ENCODE data around the gene PRPF39. TPM values are rescaled to one million over a fixed set of nuclear protein-coding genes. Genes with fewer than 3 reads are reported as not detected.

Gene PRPF39
- total RNA-seq, 4 donors from 2014 or later, result 11.7 to 33.6 (median 16.8) TPM

DNA sequence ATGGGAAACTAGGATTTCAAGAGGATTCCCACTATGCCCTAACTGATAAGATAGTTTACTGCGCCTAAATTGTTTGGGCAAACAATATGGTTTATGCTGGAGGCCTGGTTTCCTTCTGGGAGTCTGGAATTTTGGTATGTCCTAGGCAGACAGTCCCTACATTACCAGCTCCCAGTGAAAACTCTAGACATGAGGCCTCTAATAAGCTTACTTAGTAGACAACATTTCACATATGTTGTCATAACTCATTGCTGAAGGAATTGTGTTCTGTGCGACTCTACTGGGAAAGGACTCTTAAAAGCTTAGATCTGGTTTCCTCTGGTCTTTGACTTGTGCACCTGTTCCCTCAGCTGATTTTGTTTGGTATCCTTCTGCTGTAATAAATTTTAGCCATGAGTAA, 18.0 kb upstream of the PRPF39 start:
- Histone ChIP-seq H3K27ac (replicated peaks in 1 of 4) (peak overlapping the region in 2 of 4 donors; percentile 48 to 49), H3K36me3 (peaks cover 0 to 17% (median 6%) of the 10 kb centered on the region in 4 donors), H3K27me3 (no peaks in the 10 kb centered on the region), H3K9me3 (no peaks in the 10 kb centered on the region), H3K4me1 (peaks cover 6 to 18% (median 15%) of the 10 kb centered on the region in 4 donors), H3K4me3 (no peak overlapping the region)
- 45% methylated on average over 2 of the region's 2 CpGs for WGBS
- intact Hi-C loops (cut with DNase I), result no loop called here
- no peak for DNase-seq (ENCODE audit: extremely low spot score)
- TF ChIP-seq EP300 (IDR thresholded peaks at IDR 0.05), result no peak
- no peak for TF ChIP-seq POLR2A (IDR thresholded peaks at IDR 0.05; ENCODE audit: low read depth)
- TF ChIP-seq, protein P1, sequence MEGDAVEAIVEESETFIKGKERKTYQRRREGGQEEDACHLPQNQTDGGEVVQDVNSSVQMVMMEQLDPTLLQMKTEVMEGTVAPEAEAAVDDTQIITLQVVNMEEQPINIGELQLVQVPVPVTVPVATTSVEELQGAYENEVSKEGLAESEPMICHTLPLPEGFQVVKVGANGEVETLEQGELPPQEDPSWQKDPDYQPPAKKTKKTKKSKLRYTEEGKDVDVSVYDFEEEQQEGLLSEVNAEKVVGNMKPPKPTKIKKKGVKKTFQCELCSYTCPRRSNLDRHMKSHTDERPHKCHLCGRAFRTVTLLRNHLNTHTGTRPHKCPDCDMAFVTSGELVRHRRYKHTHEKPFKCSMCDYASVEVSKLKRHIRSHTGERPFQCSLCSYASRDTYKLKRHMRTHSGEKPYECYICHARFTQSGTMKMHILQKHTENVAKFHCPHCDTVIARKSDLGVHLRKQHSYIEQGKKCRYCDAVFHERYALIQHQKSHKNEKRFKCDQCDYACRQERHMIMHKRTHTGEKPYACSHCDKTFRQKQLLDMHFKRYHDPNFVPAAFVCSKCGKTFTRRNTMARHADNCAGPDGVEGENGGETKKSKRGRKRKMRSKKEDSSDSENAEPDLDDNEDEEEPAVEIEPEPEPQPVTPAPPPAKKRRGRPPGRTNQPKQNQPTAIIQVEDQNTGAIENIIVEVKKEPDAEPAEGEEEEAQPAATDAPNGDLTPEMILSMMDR (IDR thresholded peaks at IDR 0.05), result no peak
- no peak for TF ChIP-seq POLR2AphosphoS5 (IDR thresholded peaks at IDR 0.05)

DNA sequence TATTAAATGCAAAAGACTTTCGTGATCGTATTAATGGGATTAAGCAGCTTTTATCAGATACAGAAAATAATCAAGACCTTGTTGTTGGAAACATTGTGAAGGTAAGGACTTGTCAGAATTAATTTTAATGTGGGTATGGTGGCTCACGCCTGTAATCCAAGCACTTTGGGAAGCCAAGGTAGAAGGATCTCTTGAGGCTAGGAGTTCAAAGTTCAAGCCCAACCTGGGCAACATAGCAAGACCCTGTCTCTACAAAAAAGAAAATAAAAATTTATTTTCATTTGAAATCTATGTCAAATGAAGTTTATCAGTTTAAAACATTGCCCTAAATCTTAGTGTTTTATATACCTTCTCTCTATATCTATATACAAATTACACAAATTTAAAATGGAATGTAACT, 17.2 kb upstream of the PRPF39 start:
- no peaks in the 10 kb centered on the region for H3K9me3 ChIP-seq
- intact Hi-C loops (cut with DNase I), result no loop called here
- H3K27me3 ChIP-seq, result no peaks in the 10 kb centered on the region
- peaks cover 6 to 18% (median 15%) of the 10 kb centered on the region in 4 donors for H3K4me1 ChIP-seq
- H3K27ac ChIP-seq (replicated peaks in 1 of 4), result no peak overlapping the region
- DNase-seq (ENCODE audit: extremely low spot score), result no peak
- H3K4me3 ChIP-seq, result no peak overlapping the region
- H3K36me3 ChIP-seq, result peaks cover 0 to 17% (median 8%) of the 10 kb centered on the region in 4 donors
- no peak for TF ChIP-seq POLR2AphosphoS5 (IDR thresholded peaks at IDR 0.05)
- TF ChIP-seq, protein P1 (IDR thresholded peaks at IDR 0.05), result no peak
- TF ChIP-seq EP300 (IDR thresholded peaks at IDR 0.05), result no peak
- TF ChIP-seq POLR2A (IDR thresholded peaks at IDR 0.05; ENCODE audit: low read depth), result no peak
- WGBS, result 93% methylated on average over 3 of the region's 3 CpGs

DNA sequence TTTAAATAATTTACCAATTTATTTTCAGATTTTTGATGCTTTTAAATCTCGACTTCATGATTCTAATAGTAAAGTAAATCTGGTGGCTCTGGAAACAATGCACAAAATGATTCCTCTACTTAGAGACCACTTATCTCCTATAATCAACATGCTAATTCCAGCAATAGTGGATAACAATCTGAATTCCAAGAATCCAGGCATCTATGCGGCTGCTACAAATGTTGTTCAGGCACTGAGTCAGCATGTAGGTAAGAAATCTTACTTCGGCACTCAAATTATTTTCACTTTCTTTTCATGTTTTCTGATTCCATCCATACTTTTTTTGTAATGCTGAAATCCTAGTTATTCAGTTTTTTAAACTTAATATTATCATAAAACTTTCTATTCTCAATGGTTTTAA, 15.5 kb upstream of the PRPF39 start:
- TF ChIP-seq EP300 (IDR thresholded peaks at IDR 0.05) (no peak), POLR2AphosphoS5 (IDR thresholded peaks at IDR 0.05) (no peak), POLR2A (IDR thresholded peaks at IDR 0.05; ENCODE audit: low read depth) (no peak)
- TF ChIP-seq, protein P1 (IDR thresholded peaks at IDR 0.05), result no peak
- no peak for DNase-seq (ENCODE audit: extremely low spot score)
- Histone ChIP-seq H3K36me3 (peaks cover 0 to 27% (median 8%) of the 10 kb centered on the region in 4 donors), H3K4me3 (no peak overlapping the region), H3K27me3 (no peaks in the 10 kb centered on the region), H3K4me1 (peaks cover 6 to 18% (median 15%) of the 10 kb centered on the region in 4 donors), H3K9me3 (no peaks in the 10 kb centered on the region), H3K27ac (replicated peaks in 1 of 4) (no peak overlapping the region)
- intact Hi-C loops (cut with DNase I), result no loop called here
- 81% methylated on average over 3 of the region's 3 CpGs for WGBS

DNA sequence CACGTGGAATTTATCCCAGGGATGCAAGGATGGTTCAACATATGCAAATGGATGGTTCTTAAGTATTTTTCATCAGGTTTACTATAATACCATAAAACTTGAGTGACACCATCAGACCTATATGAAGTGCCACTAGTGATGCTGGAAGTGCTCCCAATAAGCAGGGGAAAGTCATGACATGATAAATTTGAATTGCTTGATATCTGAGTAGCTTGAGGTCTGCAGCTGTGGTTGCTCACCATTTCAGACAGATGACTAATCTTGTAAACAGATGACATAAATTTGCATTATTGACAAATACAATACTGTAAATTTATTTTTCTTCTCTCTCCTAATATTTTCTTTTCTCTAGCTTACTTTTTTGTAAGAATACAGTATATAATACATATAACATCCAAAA, 13.7 kb upstream of the PRPF39 start:
- Histone ChIP-seq H3K4me1 (peaks cover 6 to 15% (median 12%) of the 10 kb centered on the region in 4 donors), H3K27me3 (no peaks in the 10 kb centered on the region), H3K9me3 (no peaks in the 10 kb centered on the region), H3K27ac (replicated peaks in 1 of 4) (no peak overlapping the region), H3K36me3 (peaks cover 0 to 31% (median 8%) of the 10 kb centered on the region in 4 donors), H3K4me3 (no peak overlapping the region)
- WGBS, result 94% methylated on average over 1 of the region's 1 CpG
- intact Hi-C loops (cut with DNase I), result no loop called here
- no peak for TF ChIP-seq POLR2AphosphoS5 (IDR thresholded peaks at IDR 0.05)
- no peak for TF ChIP-seq POLR2A (IDR thresholded peaks at IDR 0.05; ENCODE audit: low read depth)
- no peak for TF ChIP-seq EP300 (IDR thresholded peaks at IDR 0.05)
- TF ChIP-seq, protein P1 (IDR thresholded peaks at IDR 0.05), result no peak
- no peak for DNase-seq (ENCODE audit: extremely low spot score)

DNA sequence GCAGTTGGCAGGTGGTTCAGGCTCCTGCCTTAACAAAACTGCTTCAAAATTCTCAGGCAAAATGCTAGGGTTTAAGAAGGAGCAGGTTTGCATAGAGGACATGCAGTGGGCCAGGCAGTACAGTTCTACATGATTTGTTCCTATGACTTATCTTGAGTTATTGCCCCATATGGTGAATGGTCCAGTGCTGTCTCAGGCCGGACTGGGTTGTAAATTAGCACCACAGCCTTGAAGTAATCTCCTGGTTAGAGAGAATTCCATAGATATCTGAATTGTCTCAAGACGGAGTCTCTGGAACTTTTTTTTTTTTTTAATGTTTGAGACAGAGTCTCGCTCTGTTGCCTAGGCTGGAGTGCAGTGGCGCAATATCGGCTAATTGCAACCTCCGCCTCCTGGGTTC, 11.8 kb upstream of the PRPF39 start:
- intact Hi-C loops (cut with DNase I), result no loop called here
- Histone ChIP-seq H3K27ac (replicated peaks in 1 of 4) (no peak overlapping the region), H3K36me3 (peaks cover 0 to 31% (median 8%) of the 10 kb centered on the region in 4 donors), H3K9me3 (no peaks in the 10 kb centered on the region), H3K4me3 (no peak overlapping the region), H3K27me3 (no peaks in the 10 kb centered on the region), H3K4me1 (no peaks in the 10 kb centered on the region)
- no peak for DNase-seq (ENCODE audit: extremely low spot score)
- TF ChIP-seq, protein P1 (IDR thresholded peaks at IDR 0.05), result no peak
- TF ChIP-seq POLR2AphosphoS5 (IDR thresholded peaks at IDR 0.05) (no peak), EP300 (IDR thresholded peaks at IDR 0.05) (no peak), POLR2A (IDR thresholded peaks at IDR 0.05; ENCODE audit: low read depth) (no peak)
- WGBS, result 98% methylated on average over 6 of the region's 6 CpGs

All from esophagus muscularis mucosa (tissue), 4 donors.